WTC11 (cell line): ENCODE measurements around the gene DNASE1L2. TPM values are rescaled to one million over a fixed set of nuclear protein-coding genes. Genes with fewer than 3 reads are reported as not detected.

Experiments
- ATAC-seq: fragments of 200-7000 bp; cut with Tn5 transposase; 2 replicates; pipeline ENCODE4 v1.10.0; 2021; ENCODE audit warnings: mild to moderate bottlenecking, moderate library complexity
- CTCF ChIA-PET: fragments of 300-600 bp; sonication (Branson Sonifier 250); formaldehyde crosslinking; loops from one replicate; lab custom pipeline; 2021; ENCODE audit warnings: antibody characterized with exemption; lab: Charles Lee
- POLR2A ChIA-PET: fragments of 350-600 bp; sonication (Branson Sonifier 250); formaldehyde crosslinking; loops from one replicate; lab custom pipeline; 2021; ENCODE audit warnings: antibody characterized with exemption; lab: Charles Lee
- DNase-seq: peaks from one replicate; pipeline ENCODE4 v3.0.0; 2021; ENCODE audit warnings: low spot score
- H3K27ac Mint-ChIP-seq: 2 replicates; pipeline ENCODE4 v1.8.0; 2021; ENCODE audit warnings: mixed read lengths
- H3K27me3 Mint-ChIP-seq: 2 replicates; pipeline ENCODE4 v1.8.0; 2021; ENCODE audit warnings: low read depth, mild to moderate bottlenecking, moderate library complexity, mixed read lengths
- H3K36me3 Mint-ChIP-seq: 2 replicates; pipeline ENCODE4 v1.8.0; 2021; ENCODE audit warnings: mixed read lengths
- H3K4me1 Mint-ChIP-seq: 2 replicates; pipeline ENCODE4 v1.8.0; 2022; ENCODE audit warnings: mixed read lengths
- H3K4me3 Mint-ChIP-seq: 2 replicates; pipeline ENCODE4 v1.8.0; 2021; ENCODE audit warnings: mild to moderate bottlenecking, moderate library complexity, mixed read lengths
- H3K9me3 Mint-ChIP-seq: 2 replicates; pipeline ENCODE4 v1.8.0; 2021; ENCODE audit warnings: mixed read lengths
- ARID4B ChIP-seq: sonication (generic); formaldehyde crosslinking; IDR thresholded peaks from 2 replicates; pipeline ENCODE4 v1.8.0; 2023; ENCODE audit warnings: missing genetic modification reagents, mild to moderate bottlenecking, borderline replicate concordance
- CREB1 ChIP-seq: sonication (generic); formaldehyde crosslinking; IDR thresholded peaks from 2 replicates; pipeline ENCODE4 v1.8.0; 2023; ENCODE audit warnings: mild to moderate bottlenecking, missing genetic modification reagents
- CTCF ChIP-seq: fragments of 200-600 bp; IDR thresholded peaks from 2 replicates; pipeline ENCODE4 v1.8.0; 2022; ENCODE audit warnings: antibody characterized with exemption
- ERG ChIP-seq: fragments of 250-450 bp; sonication (Bioruptor Pico); IDR thresholded peaks from 2 replicates; pipeline ENCODE4 v1.8.0; 2021; ENCODE audit warnings: mild to moderate bottlenecking
- ESRRA ChIP-seq: sonication (generic); formaldehyde crosslinking; IDR thresholded peaks from 2 replicates; pipeline ENCODE4 v1.8.1; 2022; ENCODE audit warnings: mild to moderate bottlenecking, missing genetic modification reagents, borderline replicate concordance
- FOXJ3 ChIP-seq: sonication (generic); formaldehyde crosslinking; IDR thresholded peaks from 2 replicates; pipeline ENCODE4 v1.9.0; 2021; ENCODE audit warnings: missing genetic modification reagents, mild to moderate bottlenecking, borderline replicate concordance
- FOXP4 ChIP-seq: sonication (generic); formaldehyde crosslinking; IDR thresholded peaks from 2 replicates; pipeline ENCODE4 v1.8.0; 2022; ENCODE audit warnings: mild to moderate bottlenecking, missing genetic modification reagents
- GRHL2 ChIP-seq: fragments of 250-450 bp; sonication (Bioruptor Pico); IDR thresholded peaks from 2 replicates; pipeline ENCODE4 v1.8.0; 2022; ENCODE audit warnings: mild to moderate bottlenecking, moderate library complexity; ENCODE audit not compliant: insufficient replicate concordance, severe bottlenecking
- GTF2I ChIP-seq: fragments of 250-450 bp; sonication (Bioruptor Pico); conservative IDR thresholded peaks from 2 replicates; pipeline ENCODE4 v1.4.0; 2021; ENCODE audit warnings: mild to moderate bottlenecking
- HMGXB4 ChIP-seq: sonication (generic); formaldehyde crosslinking; IDR thresholded peaks from 2 replicates; pipeline ENCODE4 v1.8.1; 2023; ENCODE audit warnings: mild to moderate bottlenecking, moderate library complexity, missing genetic modification reagents
- JUN ChIP-seq: sonication (generic); formaldehyde crosslinking; IDR thresholded peaks from 2 replicates; pipeline ENCODE4 v1.8.0; 2023; ENCODE audit warnings: mild to moderate bottlenecking, missing genetic modification reagents
- KAT7 ChIP-seq: sonication (generic); formaldehyde crosslinking; IDR thresholded peaks from 2 replicates; pipeline ENCODE4 v1.8.1; 2023; ENCODE audit warnings: missing genetic modification reagents, mild to moderate bottlenecking, borderline replicate concordance
- MAX ChIP-seq: sonication (generic); formaldehyde crosslinking; IDR thresholded peaks from 2 replicates; pipeline ENCODE4 v1.8.0; 2022; ENCODE audit warnings: mild to moderate bottlenecking, missing genetic modification reagents
- NR2C2 ChIP-seq: sonication (generic); formaldehyde crosslinking; IDR thresholded peaks from 2 replicates; pipeline ENCODE4 v1.8.0; 2022; ENCODE audit warnings: mild to moderate bottlenecking, missing genetic modification reagents
- RELA ChIP-seq: sonication (generic); formaldehyde crosslinking; IDR thresholded peaks from 2 replicates; pipeline ENCODE4 v1.8.1; 2022; ENCODE audit warnings: missing genetic modification reagents, mild to moderate bottlenecking, borderline replicate concordance
- SP1 ChIP-seq: sonication (generic); formaldehyde crosslinking; conservative IDR thresholded peaks from 2 replicates; pipeline ENCODE4 v1.8.1; 2022; ENCODE audit warnings: missing genetic modification reagents
- TCF7 ChIP-seq: sonication (generic); formaldehyde crosslinking; IDR thresholded peaks from 2 replicates; pipeline ENCODE4 v1.8.0; 2022; ENCODE audit warnings: mild to moderate bottlenecking, low read depth, missing genetic modification reagents, moderate library complexity
- ZBTB21 ChIP-seq: sonication (generic); formaldehyde crosslinking; IDR thresholded peaks from 2 replicates; pipeline ENCODE4 v1.8.1; 2023; ENCODE audit warnings: mild to moderate bottlenecking, missing genetic modification reagents, borderline replicate concordance
- ZNF232 ChIP-seq: sonication (generic); formaldehyde crosslinking; IDR thresholded peaks from 2 replicates; pipeline ENCODE4 v1.8.0; 2022; ENCODE audit warnings: mild to moderate bottlenecking, missing genetic modification reagents
- ZSCAN18 ChIP-seq: fragments of 250-450 bp; sonication (Bioruptor Pico); IDR thresholded peaks from 2 replicates; pipeline ENCODE4 v2.1.2; 2022; ENCODE audit warnings: mild to moderate bottlenecking, moderate library complexity
- total RNA-seq: library from RNA; stranded (reverse); gene quantifications from 3 replicates; pipeline ENCODE4 v1.2.3, GENCODE V29; 2021

The DNASE1L2 gene
- total RNA-seq, 1 experiment from 2014 or later, result 0.66 TPM

- H3K36me3 Mint-ChIP-seq, result no peaks in the 10 kb centered on the region
- no peak for ATAC-seq
- peaks cover 24% of the 10 kb centered on the region for H3K27me3 Mint-ChIP-seq
- no peak for DNase-seq
- no peak overlapping the region for H3K27ac Mint-ChIP-seq
- H3K9me3 Mint-ChIP-seq, result no peaks in the 10 kb centered on the region
- H3K4me1 Mint-ChIP-seq, result peaks cover 4% of the 10 kb centered on the region; the same call in 1 of the 2 replicates
- ChIA-PET CTCF (interaction anchor here (0.6 to 3.5 kb wide), 39 partner anchors 9 to 343 kb away, joined by 3 to 62 read pairs (median 4); partner anchors contain the start of genes AMDHD2, BRICD5, CCNF and DNASE1L2), POLR2A (interaction anchor here (0.7 to 1.9 kb wide), 3 partner anchors 17 to 95 kb away, joined by 3 to 12 read pairs (median 5); partner anchors contain the start of genes BRICD5 and ECI1)
- no peak overlapping the region for H3K4me3 Mint-ChIP-seq
- TF ChIP-seq FOXJ3 (CRISPR knock-in tag) (no peak), ERG (CRISPR knock-in tag) (no peak), ARID4B (CRISPR knock-in tag) (no peak), KAT7 (CRISPR knock-in tag) (no peak), ZNF232 (CRISPR knock-in tag) (no peak), ZSCAN18 (no peak), JUN (no peak), CREB1 (CRISPR knock-in tag) (no peak), ZBTB21 (CRISPR knock-in tag) (no peak)
Observed at GRCh38 chr16:2194166-2194834, 41.9 kb upstream of the DNASE1L2 start.

- H3K4me1 Mint-ChIP-seq, result peaks cover 4% of the 10 kb centered on the region; the same call in 1 of the 2 replicates
- no peaks in the 10 kb centered on the region for H3K9me3 Mint-ChIP-seq
- CTCF ChIA-PET, result interaction anchor here (0.5 to 3.5 kb wide), 52 partner anchors 9 to 356 kb away, joined by 3 to 62 read pairs (median 4); partner anchors contain the start of genes AMDHD2, BRICD5, CCNF and CEMP1
- no peak overlapping the region for H3K27ac Mint-ChIP-seq
- DNase-seq, result peak; percentile 73
- POLR2A ChIA-PET, result interaction anchor here (0.7 to 1.9 kb wide), 4 partner anchors 16 to 94 kb away, joined by 3 to 12 read pairs (median 4); partner anchors contain the start of genes BRICD5, ECI1 and PGP
- peak; percentile 73 for ATAC-seq
- peak overlapping the region; percentile 66 for H3K4me3 Mint-ChIP-seq
- no peaks in the 10 kb centered on the region for H3K36me3 Mint-ChIP-seq
- H3K27me3 Mint-ChIP-seq, result peaks cover 27% of the 10 kb centered on the region
- no peak for TF ChIP-seq MAX (CRISPR knock-in tag)
- 0 out of 2 replicates have a peak, but pooled peaks have one; percentile 16 for TF ChIP-seq FOXP4 (CRISPR knock-in tag)
- TF ChIP-seq GRHL2 (CRISPR knock-in tag), result no peak
- 0 out of 2 replicates have a peak, but pooled peaks have one; percentile 48 for TF ChIP-seq HMGXB4 (CRISPR knock-in tag)
- TF ChIP-seq GTF2I (CRISPR knock-in tag), result peak; percentile 93
- TF ChIP-seq ESRRA (CRISPR knock-in tag), result peak; percentile 31; the same call in 1 of the 2 replicates
- TF ChIP-seq RELA (CRISPR knock-in tag), result no peak
- TF ChIP-seq CTCF, result 0 out of 2 replicates have a peak, but pooled peaks have one; percentile 33
- no peak for TF ChIP-seq TCF7 (CRISPR knock-in tag)
- no peak for TF ChIP-seq NR2C2
- 0 out of 2 replicates have a peak, but pooled peaks have one; percentile 24 for TF ChIP-seq SP1 (CRISPR knock-in tag)
Observed at GRCh38 chr16:2194852-2195321, 41.4 kb upstream of the DNASE1L2 start.
